Peyer's patch (tissue), 4 donors: ENCODE results near the gene KCNIP3.

Source experiments
- CTCF ChIP-seq, 6 experiments: fragments of 450-650 bp in 4 of 6; fragments of 200-600 bp in 2 of 6; sonication (generic) in 1 of 6; IDR thresholded peaks; one replicate each; pipeline ENCODE4 v1.5.1; 2017 to 2019; ENCODE audit warnings: antibody characterized with exemption in 6 of 6, mild to moderate bottlenecking in 3 of 6, moderate library complexity in 1 of 6
- POLR2A ChIP-seq, 2 donors: fragments of 450-650 bp; IDR thresholded peaks; one replicate each; pipeline ENCODE4 v1.5.1; 2017; ENCODE audit warnings: antibody characterized with exemption in 2 of 2, mild to moderate bottlenecking in 2 of 2, moderate library complexity in 2 of 2

GRCh38 chr2:95305380-95306061, 8.4 kb downstream of the KCNIP3 start:
- no peak for TF ChIP-seq CTCF (IDR thresholded peaks at IDR 0.05)
- no peak for TF ChIP-seq POLR2A (IDR thresholded peaks at IDR 0.05)
